Activated CD4-positive, alpha-beta T cell treated with anti-CD3 and anti-CD28 coated beads, Interleukin-2, amount 50 U/mL, for 48 hours (primary cell): ENCODE measurements around the gene KYAT1.
"Not testable (repeated sequence)": the region's sequence is repeated elsewhere in the genome, so short reads cannot be mapped to it uniquely, and the experiment has no call there.

Source experiments
- DNase-seq, 2 experiments: peaks; one replicate each; pipeline ENCODE4 v3.0.0-alpha.2; 2020

KYAT1 gene

DNA sequence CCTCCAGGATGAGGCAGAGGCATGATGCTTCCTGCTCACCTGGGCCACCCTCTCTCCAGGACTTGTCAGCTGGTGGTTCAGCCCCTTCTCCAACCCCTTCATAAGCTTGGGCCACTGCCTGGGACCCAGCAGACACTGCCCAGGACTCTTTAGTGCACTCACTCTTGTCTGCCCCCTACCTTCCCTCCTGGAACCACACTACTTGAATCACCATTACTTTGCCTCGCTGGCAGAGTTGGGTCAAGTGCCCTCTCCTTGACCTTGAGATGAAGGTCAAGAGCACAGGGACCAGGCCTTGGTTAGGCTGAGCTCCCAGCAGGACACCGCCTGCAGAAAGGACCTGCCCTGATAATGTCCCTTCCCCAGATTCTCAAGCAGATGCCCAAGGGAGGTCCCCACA lies 71.9 kb downstream of the KYAT1 start:
- no peak for DNase-seq

DNA sequence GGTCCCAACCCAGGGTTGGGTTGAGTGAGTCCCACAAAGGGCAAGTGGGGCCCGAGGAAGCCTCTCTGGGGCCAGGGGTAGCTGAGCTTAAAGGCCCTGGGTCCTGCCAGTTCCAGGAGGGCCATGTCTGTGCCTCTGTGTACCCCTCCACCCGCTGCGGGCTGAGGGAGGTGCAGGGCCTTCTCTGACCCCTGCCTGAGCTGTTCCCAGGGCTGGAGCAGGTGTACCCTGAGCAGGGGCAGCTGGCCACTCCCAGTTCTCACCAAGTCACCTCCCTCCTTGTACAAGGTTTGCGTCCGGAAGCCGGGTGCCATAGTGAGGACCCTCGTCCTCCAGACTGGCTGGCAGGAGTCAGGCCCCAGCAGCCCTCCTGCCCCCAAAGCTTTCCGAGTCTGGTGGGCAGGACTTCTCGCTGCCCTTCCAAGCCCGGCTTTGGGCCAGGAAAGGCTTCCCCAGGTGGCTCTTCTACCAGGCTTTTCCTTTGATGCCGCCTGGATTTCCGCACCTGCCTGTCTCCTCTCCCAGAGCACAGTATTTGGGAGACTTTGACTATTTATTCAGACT lies 72.6 kb downstream of the KYAT1 start:
- no peak for DNase-seq

DNA sequence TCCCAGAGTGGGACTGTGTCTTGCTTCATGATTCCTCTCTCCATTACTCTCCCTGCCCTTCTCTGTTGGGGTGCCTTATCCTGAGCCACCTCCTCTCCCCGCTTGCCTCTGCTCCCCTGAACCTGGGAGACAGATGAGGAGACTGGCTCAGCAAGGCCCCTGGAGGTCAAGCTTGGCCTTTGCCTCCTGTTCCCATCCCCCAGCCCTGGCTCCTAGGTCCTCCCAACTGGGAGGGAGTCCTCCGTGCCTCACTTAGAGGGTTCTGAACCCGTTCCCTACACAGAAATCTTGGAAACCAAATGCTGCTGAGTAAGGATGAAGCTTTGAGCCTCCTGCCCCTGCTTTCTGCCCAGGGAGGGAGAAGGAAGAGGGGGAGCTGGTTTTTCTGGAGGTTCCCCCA lies 73.2 kb downstream of the KYAT1 start:
- no peak for DNase-seq

DNA sequence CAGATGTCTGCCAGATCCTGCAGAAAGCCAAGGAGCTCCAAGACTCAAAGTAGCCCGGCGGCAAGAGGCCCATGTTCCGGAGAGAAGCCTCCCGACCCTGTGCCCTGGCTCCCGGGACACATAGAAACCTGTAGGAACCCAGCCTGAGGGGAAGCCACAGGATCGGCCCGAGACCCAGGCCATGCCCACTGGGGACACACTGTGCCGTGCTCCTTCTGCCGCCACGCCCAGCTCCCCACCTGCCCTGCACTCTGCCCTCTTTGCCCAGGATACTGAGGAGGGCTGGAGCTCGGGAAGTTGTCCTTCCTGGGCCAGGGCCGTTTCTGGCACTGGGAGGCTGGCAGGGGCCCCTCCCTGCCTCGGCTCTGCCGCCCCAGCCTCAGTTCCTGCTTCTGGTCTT lies 73.9 kb downstream of the KYAT1 start:
- no peak for DNase-seq

DNA sequence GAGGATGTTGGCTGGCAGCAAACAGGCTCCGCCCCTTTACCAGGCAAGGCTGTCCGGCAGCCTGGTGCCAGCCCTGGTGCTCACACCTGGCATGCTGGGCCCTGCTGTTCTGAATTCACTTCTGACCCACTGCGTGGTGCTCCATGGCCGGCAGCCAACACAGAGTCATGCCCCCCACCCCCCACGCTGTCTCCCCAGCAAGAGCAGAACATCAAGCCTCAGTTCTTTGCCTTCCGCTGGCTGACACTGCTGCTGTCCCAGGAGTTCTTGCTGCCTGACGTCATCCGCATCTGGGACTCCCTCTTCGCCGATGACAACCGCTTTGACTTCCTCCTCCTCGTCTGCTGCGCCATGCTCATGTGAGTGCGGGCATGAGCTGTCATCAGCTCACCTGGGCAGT lies 76.1 kb downstream of the KYAT1 start:
- no peak for DNase-seq

DNA sequence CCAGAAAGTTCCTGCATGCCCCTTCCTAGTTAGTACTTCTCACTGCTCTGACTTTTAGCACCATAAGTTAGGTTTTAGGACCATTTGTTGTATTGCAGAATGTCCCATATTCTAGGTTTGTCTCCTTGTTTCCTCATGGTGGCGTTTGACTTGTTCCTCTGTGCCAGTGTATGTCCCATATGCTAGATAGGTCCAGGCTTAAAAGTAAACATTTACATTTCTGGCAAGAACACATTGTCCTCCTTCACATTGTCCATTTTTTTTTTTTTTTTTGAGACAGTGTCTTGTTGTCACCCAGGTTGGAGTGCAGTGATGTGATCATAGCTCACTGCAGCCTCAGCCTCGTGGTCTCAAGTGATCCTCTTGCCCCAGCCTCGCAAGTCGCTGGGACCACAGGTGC lies 79.3 kb downstream of the KYAT1 start:
- no peak for DNase-seq

DNA sequence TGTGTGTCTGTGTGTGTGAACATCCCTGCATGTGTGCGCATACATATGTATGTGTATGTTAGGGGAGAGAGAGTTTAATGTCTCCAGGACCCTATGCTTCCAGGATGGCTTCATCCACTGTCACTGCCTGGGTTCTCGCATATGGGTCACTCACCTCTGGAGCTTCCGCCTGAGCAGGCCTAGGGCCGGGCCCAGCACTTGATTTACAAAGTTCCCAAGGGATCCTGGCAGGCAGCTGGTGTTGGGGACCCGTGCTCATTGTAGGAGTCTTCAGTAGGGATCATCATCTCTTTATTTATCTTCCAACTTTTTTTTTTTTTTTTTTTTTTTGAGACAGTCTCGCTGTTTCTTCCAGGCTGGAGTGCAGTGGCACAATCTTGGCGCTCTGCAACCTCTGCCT lies 81.7 kb downstream of the KYAT1 start:
- DNase-seq, result no peak

DNA sequence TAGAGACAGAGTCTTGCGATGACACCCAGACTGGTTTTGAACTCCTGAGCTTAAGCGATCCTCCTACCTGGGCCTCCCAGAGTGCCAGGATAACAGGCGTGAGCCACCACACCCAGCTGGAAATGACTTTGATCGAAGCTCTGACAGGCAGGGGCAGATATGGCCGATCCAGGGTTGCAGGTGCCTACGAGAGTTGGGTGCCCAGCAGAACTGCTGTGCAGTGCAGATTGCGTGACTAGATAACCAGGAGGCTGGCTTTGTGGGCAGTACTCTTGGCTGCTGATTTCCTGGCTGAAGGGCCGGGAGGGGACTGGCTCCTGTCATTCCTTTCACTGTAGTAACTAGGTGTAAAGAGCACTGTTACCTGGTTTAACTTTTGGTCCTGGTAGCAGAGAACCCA lies 82.9 kb downstream of the KYAT1 start:
- no peak for DNase-seq

DNA sequence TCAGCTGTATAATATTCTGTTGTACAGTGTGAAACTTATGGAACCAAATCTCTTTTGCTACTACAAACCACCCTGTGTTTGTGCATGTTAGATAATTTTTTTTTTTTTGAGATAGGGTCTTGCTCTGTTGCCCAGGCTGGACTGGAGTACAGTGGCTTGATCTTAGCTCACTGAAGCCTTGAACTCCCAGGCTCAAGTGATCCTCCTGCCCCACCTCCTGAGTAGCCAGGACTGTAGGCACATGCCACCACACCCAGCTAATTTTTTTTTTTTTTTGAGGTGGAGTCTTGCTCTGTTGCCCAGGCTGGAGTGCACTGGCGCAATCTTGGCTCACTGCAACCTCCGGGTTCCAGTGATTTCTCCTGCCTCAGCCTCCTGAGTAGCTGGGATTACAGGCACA lies 86.8 kb downstream of the KYAT1 start:
- DNase-seq, result not testable (repeated sequence)

DNA sequence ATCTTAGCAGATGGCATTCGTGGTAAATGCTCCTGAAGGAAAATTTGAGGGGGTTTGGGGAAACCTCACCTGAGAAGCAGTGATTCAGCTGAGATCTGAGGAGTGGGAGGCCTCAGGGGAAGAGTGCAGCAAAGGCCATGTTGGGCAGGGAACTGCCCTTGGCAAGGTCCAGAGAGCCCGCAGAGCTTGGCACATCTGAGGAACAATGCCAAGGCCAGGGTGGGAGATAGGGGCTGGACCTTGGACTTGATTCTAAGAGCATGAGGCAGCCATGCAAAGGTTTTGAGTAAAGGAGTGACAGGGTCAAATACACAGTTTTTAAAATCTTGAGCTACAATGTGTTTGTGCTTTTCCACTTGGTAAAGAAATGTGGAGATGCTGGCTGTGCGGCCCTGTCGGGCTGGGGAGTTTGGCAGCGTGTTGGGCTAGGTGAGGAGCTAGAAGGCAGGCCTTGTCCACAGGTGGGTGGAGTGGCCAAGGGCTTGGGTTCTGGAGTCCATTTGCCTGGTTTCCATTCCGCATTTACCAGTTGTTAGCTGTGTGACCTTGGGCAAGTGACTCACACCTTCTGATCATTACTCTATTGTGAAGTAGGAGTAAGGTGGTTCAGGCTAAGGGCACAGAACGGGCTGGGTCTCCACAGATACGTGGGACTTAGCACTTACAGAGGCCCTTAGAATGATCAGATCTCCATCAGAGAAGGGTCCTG lies 88.6 kb downstream of the KYAT1 start:
- no peak for DNase-seq

DNA sequence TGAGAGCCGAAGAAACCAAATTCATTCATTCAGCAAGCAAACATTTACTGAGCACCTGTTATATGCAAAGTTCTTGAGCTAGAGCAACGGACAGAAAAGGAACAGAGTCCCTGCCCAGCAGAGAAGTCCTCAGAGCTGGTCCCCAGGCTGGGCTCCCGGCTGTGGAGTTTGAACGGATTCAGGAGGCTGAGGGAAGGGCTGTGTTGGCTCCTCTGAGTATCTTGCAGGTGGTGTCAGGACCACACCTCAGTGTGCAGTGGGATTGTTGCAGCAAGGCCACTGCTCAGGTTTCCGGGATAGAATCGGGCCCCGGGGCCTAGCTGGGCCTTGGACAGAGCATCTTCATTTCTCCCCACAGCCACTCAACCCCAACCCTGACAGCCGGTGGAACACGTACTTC lies 89.6 kb downstream of the KYAT1 start:
- no peak for DNase-seq

DNA sequence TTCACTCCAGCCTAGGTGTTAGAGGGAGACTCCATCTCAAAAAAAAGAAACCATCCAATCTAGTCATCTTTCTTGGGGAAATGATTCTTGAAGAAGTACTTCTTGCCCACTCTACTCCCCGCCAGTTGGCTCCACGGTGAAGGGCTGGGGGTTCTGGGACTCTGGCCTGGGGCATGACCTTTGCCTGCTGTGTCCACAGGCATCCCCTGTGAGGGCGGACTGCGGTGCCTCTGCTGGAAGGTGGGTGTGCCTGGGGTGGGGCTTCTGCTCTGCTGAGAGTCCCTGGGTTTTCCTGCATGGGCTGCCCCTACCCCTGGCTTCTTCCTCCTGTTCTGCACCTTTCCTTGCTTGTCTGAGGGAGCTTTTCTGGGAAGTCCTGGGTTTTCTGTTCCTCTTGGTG lies 91.2 kb downstream of the KYAT1 start:
- DNase-seq, result no peak

DNA sequence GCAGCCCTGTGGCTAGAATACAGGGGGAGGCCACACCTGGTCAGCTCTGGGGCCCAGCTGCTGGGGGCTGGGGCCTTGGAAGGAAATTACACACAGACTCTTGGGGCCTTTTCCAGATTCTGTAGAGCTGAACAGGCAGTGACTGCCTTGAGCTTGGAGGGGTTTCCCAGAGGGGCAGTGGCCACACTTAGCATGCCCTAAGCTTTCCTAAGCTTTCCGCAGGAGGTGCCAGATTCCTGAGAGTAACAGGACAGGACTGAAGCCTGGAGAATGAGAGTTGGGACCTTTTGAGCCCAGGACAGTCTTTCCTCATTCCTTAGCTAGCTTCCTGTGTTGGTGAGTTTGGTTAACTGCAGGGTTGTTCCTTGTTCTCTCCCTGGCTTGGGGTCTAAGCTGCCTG lies 93.3 kb downstream of the KYAT1 start:
- DNase-seq, result no peak

DNA sequence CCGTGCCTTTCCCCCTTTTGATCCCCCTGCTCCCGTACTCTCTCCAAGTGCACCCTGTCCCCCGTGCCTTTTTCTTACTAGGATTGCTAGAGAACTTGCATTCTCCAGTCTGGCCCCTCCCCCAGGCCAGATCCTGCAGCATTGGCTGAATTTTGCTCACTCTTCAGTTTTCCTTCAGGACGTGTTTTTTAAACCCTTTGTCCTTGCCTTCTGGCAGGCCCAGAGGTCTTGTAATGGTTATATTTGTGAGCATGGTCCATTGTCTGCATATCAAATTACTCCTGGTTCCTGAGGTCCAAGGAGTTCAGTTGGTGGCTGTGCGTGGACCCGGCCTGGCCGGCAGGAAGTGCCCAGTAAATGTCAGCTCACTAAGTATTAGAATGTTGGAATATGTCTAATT lies 94.1 kb downstream of the KYAT1 start:
- peak; percentile 16 to 25 for DNase-seq

DNA sequence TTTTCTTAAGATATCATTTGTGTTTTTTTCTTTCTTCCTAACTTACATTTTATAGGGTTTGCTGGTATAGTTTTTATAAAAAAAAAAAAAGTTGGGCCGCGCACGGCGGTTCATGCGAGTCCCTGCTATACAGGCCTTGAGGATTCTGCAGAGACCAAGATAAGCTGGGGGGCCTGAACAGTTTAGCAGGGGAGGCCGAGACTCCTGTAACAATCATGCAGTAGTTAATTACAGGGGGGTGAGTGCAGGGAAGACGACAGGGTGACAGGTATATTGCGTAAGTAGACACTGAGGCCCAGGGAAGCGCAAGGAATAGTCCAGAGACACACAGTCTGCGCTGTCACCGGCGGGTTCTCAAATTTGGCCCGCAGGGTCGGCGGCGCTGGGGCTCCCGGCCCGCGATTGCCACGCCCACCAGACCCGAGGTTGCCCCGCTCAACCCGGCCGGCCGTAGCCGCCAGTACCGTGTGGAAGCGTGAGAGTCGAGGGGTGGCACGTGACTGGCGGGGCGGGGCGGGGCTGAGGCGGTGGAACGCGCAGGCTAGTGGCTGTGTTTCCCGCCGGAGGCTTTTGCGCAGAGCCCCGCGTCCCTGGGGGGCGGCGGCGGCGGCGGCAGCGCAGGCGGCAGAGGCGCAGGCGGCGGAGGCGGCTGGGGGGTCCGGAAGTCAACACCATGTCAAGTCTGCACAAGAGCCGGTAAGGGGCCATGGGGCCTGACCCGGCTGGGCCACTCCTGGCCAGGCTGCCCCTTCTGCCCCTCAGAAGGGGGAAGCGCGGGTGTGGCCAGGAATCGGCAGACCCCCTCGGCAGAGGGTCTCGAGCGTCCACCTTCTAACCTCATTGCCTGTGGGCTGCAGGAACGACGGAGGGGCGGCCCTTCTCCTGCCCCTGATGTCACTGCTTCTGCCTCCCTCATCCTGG lies 94.8 kb downstream of the KYAT1 start, which contains the start of gene TBC1D13:
TSS of gene TBC1D13 (plus strand) at position 573 of the 921 bp plus-strand sequence. CDS start at position 674, 101 bp downstream.
- DNase-seq, result peak; percentile 90 to 93

DNA sequence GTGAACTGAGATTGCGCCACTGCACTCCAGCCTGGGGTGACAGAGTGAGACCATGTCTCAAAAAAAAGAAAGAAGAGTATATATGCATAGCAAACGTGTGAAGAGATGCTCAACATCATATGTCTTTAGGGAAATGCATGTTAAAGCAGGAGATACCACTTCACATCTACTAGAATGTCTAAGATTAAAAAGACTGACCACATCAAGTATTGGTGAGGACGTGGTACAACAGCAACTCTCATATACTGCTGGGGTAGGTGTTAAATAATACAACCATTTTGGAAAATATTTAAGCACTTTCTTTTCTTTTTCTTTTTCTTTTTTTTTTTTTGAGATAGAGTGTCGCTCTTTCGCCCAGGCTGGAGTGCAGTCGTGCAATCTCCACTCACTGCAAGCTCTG lies 96.3 kb downstream of the KYAT1 start:
- DNase-seq, result no peak
